ENCODE data around the gene PLEKHG7. TPM values are rescaled to one million over a fixed set of nuclear protein-coding genes. Genes with fewer than 3 reads are reported as not detected.
"Not testable (repeated sequence)": the region's sequence is repeated elsewhere in the genome, so short reads cannot be mapped to it uniquely, and the experiment has no call there.

Gene PLEKHG7
- total RNA-seq, 1 donor from 2014 or later: not detected

GRCh38 chr12:92778525-92778924, 75.7 kb downstream of the PLEKHG7 start:
- intact Hi-C loops (cut with DNase I): no loop called here
- ATAC-seq (ENCODE audit: poor library complexity): no peak
- no peak for DNase-seq

DNA sequence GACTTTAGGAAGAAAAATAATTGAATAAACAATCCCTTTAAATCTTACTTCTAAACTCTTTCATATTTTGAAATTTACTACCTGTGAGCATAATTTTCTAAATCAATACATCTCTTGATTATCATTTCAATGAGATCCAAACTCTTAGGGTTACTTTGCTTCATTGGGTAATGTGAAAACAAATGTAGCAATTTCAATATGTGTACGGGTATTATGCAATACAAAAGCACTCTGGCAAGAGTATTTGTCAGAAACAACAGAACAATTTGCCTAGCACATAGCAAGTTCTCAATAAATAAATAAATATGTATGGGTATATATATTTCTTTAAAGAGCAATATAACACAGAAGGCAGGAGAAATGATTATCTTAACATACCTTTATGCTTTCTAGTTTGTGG, 77.1 kb downstream of the PLEKHG7 start:
- ATAC-seq (ENCODE audit: poor library complexity) (no peak), DNase-seq (no peak)
- intact Hi-C loops (cut with DNase I): loop anchor here (10.0 kb wide), 1 partner anchor 205 kb away; no protein-coding TSS in a partner anchor

DNA sequence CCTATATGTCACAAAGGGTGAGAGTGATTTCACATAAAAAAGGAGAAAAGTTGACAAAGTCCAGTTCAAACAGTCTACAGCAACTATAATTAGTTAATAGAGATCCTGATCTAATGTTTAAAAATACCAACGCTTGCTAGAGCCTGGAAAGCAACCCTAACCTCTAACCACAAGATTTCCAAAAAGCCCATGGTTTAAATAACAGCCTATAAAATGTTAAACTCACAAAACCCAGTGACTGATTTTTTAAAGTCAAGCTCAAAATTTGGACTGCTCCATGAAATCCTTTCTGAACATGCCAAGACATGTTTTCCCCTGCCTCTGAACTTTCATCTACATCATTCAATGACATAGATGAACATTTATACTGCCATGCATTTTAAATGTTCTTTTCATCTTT, 81.6 kb downstream of the PLEKHG7 start:
- ATAC-seq (ENCODE audit: poor library complexity): no peak
- no peak for DNase-seq
- intact Hi-C loops (cut with DNase I): loop anchor here (10.0 kb wide), 1 partner anchor 200 kb away; no protein-coding TSS in a partner anchor

GRCh38 chr12:92784797-92785562, 82.2 kb downstream of the PLEKHG7 start:
- intact Hi-C loops (cut with DNase I): loop anchor here (10.0 kb wide), 1 partner anchor 200 kb away; no protein-coding TSS in a partner anchor
- DNase-seq: no peak

DNA sequence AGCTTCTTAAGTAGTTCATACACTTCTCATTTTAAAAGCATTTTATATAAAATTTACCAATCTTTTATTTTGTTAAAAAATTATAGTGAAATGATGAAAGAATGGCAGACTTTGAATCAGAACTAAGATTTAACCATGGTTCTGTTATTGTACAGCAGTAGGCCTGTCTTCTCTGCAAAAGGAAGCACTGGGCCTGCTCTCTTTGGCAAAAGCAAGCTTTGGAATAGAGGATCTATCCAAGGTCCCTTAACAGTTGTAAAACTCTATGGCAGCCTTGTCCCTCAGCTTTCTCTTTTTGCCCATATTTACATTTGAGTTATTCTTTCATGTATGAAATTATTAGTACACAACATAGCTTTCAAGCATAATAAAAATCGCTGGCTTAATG, 82.8 kb downstream of the PLEKHG7 start:
- no peak for DNase-seq

More at GRCh38 chr12:92784797-92785562, 82.2 kb downstream of the PLEKHG7 start:
- peak; percentile 95 for ATAC-seq (ENCODE audit: poor library complexity)

DNA sequence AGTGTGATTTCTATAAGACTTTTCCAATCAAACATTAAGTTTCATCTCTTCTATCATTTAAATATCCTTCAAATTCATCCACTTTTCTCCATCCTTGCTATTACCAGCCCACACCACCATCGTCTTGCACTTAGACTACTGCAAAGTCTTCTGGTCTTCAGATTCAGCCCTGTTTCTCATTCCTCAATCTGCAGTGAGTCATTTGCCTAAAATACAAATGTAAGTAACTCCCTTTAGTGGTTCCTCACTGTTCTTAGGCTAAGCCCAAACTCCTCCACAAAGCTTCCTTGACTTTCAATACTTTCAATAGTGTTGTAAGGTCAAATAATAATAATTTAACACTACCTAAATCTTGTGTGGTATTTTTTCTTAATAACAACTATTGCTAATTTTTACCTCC, 83.3 kb downstream of the PLEKHG7 start:
- ATAC-seq (ENCODE audit: poor library complexity) (peak; percentile 41), DNase-seq (no peak)
- intact Hi-C loops (cut with DNase I): loop anchor here (10.0 kb wide), 1 partner anchor 199 kb away; no protein-coding TSS in a partner anchor

More for the DNA sequence above, 82.8 kb downstream of the PLEKHG7 start:
- ATAC-seq (ENCODE audit: poor library complexity): peak; percentile 36
- intact Hi-C loops (cut with DNase I): loop anchor here (10.0 kb wide), 1 partner anchor 199 kb away; no protein-coding TSS in a partner anchor

DNA sequence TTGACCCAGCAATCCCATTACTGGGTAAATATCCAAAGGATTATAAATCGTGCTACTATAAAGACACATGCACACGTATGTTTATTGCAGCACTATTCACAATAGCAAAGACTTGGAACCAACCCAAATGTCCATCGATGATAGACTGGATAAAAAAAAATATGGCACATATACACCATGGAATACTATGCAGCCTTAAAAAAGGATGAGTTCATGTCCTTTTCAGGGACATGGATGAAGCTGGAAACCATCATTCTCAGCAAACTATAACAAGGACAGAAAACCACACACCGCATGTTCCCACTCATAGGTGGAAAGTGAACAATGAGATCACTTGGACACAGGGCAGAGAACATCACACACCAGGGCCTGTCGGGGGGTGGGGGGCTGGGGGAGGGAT, 91.6 kb downstream of the PLEKHG7 start:
- intact Hi-C loops (cut with DNase I); DNase-seq; ATAC-seq (ENCODE audit: poor library complexity): not testable (repeated sequence)

DNA sequence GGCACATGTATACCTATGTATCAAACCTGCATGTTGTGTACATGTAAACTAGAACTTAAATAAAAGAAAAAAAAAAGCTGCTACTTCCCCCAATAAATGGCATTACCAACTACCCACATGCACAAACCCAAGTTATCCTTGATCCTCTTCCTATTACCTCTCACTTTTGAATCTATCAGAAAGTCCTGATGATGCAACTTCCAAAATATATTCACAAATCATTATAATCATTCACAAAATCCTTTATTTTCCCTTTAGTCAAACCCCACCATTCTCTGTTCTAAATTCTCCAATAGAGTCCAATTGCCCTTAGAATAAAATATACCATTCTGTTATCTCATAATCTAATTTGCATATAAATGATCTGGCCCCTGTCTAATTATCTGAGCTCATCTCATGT, 92.0 kb downstream of the PLEKHG7 start:
- intact Hi-C loops (cut with DNase I): no loop called here
- DNase-seq: no peak
- no peak for ATAC-seq (ENCODE audit: poor library complexity)

GRCh38 chr12:92796650-92797049, 93.9 kb downstream of the PLEKHG7 start:
- intact Hi-C loops (cut with DNase I): no loop called here
- no peak for ATAC-seq (ENCODE audit: poor library complexity)

DNA sequence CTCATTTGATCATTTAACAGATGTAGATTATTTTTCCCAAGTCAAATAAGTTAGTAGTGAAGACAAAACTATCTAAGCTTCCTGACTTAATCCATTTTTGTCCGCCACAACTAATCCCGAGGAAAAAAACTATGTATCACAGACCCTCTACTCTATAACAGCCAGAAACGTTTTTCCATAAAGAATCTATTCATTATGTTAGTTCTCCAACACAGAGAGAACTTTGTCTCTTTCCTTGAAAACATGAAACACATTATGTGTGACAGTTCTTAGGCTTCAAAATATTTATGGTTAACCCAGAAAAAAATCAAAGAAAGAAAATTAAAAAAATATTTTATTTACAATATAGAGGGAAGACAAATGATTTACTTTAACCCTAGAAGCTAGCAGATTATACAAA, 100.1 kb downstream of the PLEKHG7 start:
- intact Hi-C loops (cut with DNase I): no loop called here

More at GRCh38 chr12:92796650-92797049, 93.9 kb downstream of the PLEKHG7 start:
- DNase-seq: no peak

DNA sequence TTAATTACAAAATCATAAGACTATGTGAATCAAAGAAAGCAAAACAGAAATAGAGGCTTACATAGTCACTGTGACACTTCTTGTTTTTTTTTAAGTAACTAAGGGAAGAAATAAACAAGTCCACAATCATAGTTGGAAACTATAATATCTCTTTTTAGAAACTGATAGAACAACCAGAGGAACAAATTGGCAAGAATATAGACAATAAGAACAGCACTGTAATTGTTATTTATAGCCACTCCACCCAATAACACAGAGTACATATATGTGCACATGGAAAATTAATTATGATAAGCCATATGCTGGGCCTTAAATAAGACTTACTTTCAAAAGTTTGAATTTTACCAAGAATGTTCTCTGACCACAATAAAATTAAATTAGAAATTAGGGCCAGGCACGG, 101.1 kb downstream of the PLEKHG7 start:
- no peak for DNase-seq
- peak; percentile 56 for ATAC-seq (ENCODE audit: poor library complexity)
- intact Hi-C loops (cut with DNase I): no loop called here

More for the DNA sequence above, 100.1 kb downstream of the PLEKHG7 start:
- no peak for ATAC-seq (ENCODE audit: poor library complexity)
- no peak for DNase-seq

- no peak for DNase-seq
- ATAC-seq (ENCODE audit: poor library complexity): no peak
- intact Hi-C loops (cut with DNase I): no loop called here
Measured at GRCh38 chr12:92810370-92810769, 107.6 kb downstream of the PLEKHG7 start.

DNA sequence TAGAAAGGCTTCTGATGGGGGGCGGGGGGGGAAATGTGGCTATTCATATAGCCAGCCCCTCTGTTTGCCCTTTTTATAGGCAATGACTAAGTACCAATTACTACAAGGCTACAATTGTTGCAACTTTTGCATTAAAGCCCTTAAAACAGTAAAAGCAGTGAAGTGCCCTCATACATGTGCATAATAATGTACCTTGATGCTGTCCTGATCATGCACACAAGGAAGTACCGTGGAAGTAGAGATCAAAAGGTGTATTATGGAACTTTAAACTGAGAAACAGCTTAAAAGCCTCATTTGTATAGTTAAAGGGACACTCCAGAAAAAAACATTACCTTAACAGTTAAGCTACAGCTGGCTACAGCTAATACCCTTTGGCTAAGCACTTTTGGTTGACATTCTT, 111.8 kb downstream of the PLEKHG7 start:
- ATAC-seq (ENCODE audit: poor library complexity): no peak
- intact Hi-C loops (cut with DNase I): no loop called here
- no peak for DNase-seq

DNA sequence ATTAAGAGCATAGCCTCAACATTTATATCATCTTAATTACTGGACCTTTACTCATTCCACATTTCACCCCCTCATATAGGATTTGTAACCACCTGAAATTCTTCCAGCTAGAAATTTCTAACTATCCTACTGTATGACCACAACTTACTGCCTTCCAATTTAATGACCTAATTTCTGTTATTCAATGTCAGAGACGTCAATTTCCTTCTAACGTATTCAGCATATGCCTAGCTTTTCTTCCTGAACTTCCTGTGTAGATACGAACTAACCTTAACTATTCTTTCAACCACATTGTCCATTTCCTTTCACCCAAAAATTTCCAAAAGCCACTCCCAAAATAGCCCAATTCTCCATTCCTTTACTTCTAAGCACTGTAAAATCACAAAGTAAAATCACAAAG, 118.4 kb downstream of the PLEKHG7 start:
- ATAC-seq (ENCODE audit: poor library complexity): no peak
- intact Hi-C loops (cut with DNase I): no loop called here
- DNase-seq: no peak

Other genes with a start within 250 kb of the PLEKHG7 start
- 22.1 TPM for gene EEA1, start 226.3 kb downstream of the PLEKHG7 start, total RNA-seq

Data from Right ventricle myocardium superior (tissue), 1 donor.